HepG2 (cell line): ENCODE measurements around the gene CPOX. TPM values are rescaled to one million over a fixed set of nuclear protein-coding genes. Genes with fewer than 3 reads are reported as not detected.

Experiments used
- ATAC-seq: fragments of 200-7000 bp; cut with Tn5 transposase; 3 replicates; pipeline ENCODE4 v1.9.1; 2020; ENCODE audit warnings: mild to moderate bottlenecking, moderate library complexity
- BruUV-seq: library from RNA; stranded (reverse); fragments of 400-500 nt; replicated peaks from 2 replicates; lab custom pipeline; 2021; lab: Mats Ljungman, UMichigan
- CTCF ChIA-PET: fragments of 300-600 bp; formaldehyde crosslinking; extraction: SDS; loops from one replicate; lab custom pipeline; 2021; ENCODE audit warnings: low total read pairs, inconsistent platforms, low intra/inter-chr PET ratio; lab: Yijun Ruan, JAX
- POLR2A ChIA-PET: fragments of 350-600 bp; sonication (Branson Sonifier 250); formaldehyde crosslinking; loops from one replicate; lab custom pipeline; 2020; ENCODE audit warnings: antibody characterized with exemption, inconsistent platforms; lab: Yijun Ruan, JAX
- DNase-seq: peaks from one replicate; pipeline ENCODE4 v3.0.0-alpha.2; 2015; ENCODE audit warnings: low spot score
- FAIRE-seq: peaks from 3 replicates; lab custom pipeline; 2011; peaks lifted over from hg19 to GRCh38; lab: Jason Lieb, UNC
- H2AFZ ChIP-seq: one replicate; pipeline ENCODE4 v1.6.1; 2011; ENCODE audit warnings: low read length, inconsistent platforms
- H3K27ac ChIP-seq: fragments of 300-600 bp; 3 replicates; pipeline ENCODE4 v1.8.0; 2011; ENCODE audit warnings: mixed run types, mild to moderate bottlenecking, mixed read lengths, low read length, inconsistent platforms; ENCODE audit not compliant: insufficient read depth; ENCODE audit errors: extremely low read length
- H3K27me3 ChIP-seq, 2 experiments: fragments of 200-600 bp in 1 of 2; 2 replicates in 1 of 2; 3 replicates in 1 of 2; pipeline versions ENCODE4 v1.6.0 to v1.8.0; 2011; ENCODE audit warnings: low read length in 2 of 2, mild to moderate bottlenecking in 2 of 2, moderate library complexity in 2 of 2, inconsistent platforms in 1 of 2; ENCODE audit not compliant: insufficient read depth in 2 of 2, control insufficient read depth in 1 of 2
- H3K36me3 ChIP-seq, 2 experiments: fragments of 200-600 bp in 1 of 2; replicated peaks in 1 of 2; 2 replicates in 1 of 2; 3 replicates in 1 of 2; pipeline versions ENCODE4 v1.5.1 to v1.8.0; 2011; ENCODE audit warnings: low read length in 2 of 2, inconsistent platforms in 1 of 2; ENCODE audit not compliant: insufficient read depth in 2 of 2, control insufficient read depth in 1 of 2
- H3K4me1 ChIP-seq: 2 replicates; pipeline ENCODE4 v1.5.1; 2012; ENCODE audit warnings: low read length, inconsistent platforms; ENCODE audit not compliant: insufficient read depth
- H3K4me2 ChIP-seq: 2 replicates; pipeline ENCODE4 v1.6.0; 2011; ENCODE audit warnings: low read depth, low read length, inconsistent platforms
- H3K4me3 ChIP-seq, 3 experiments: fragments of 200-600 bp in 1 of 3; sonication (generic), shearing (Covaris generic) in 1 of 3; replicated peaks in 1 of 3; 2 replicates each; pipeline ENCODE4 v1.5.1; 2011 to 2016; ENCODE audit warnings: low read length in 3 of 3, inconsistent platforms in 2 of 3, low read depth in 2 of 3, mild to moderate bottlenecking in 2 of 3, control low read depth in 1 of 3, mixed read lengths in 1 of 3; ENCODE audit not compliant: insufficient read depth in 1 of 3
- H3K79me2 ChIP-seq: one replicate; pipeline ENCODE4 v1.6.1; 2011; ENCODE audit warnings: low read length, inconsistent platforms; ENCODE audit not compliant: insufficient read depth
- H3K9ac ChIP-seq: 2 replicates; pipeline ENCODE4 v1.6.0; 2011; ENCODE audit warnings: mild to moderate bottlenecking, low read depth, low read length, inconsistent platforms; ENCODE audit not compliant: insufficient read depth
- H3K9me3 ChIP-seq: 2 replicates; pipeline ENCODE4 v1.5.1; 2012; ENCODE audit warnings: mild to moderate bottlenecking, low read length
- H4K20me1 ChIP-seq: 2 replicates; pipeline ENCODE4 v1.6.0; 2011; ENCODE audit warnings: inconsistent platforms, mild to moderate bottlenecking, low read length, moderate library complexity; ENCODE audit not compliant: insufficient read depth
- FLYWCH1 ChIP-seq: sonication (generic); formaldehyde crosslinking; IDR thresholded peaks from 2 replicates; pipeline ENCODE4 v1.8.1; 2023; ENCODE audit warnings: mild to moderate bottlenecking, missing genetic modification reagents
- GATAD1 ChIP-seq: IDR thresholded peaks from 2 replicates; pipeline ENCODE4 v1.6.1; 2016; ENCODE audit warnings: missing genetic modification reagents, missing compliant biosample characterization
- SPEN ChIP-seq: sonication (generic); formaldehyde crosslinking; IDR thresholded peaks from 2 replicates; pipeline ENCODE4 v1.5.1; 2020; ENCODE audit warnings: low read depth, mild to moderate bottlenecking, missing genetic modification reagents
- THAP7 ChIP-seq: sonication (generic); formaldehyde crosslinking; IDR thresholded peaks from 2 replicates; pipeline ENCODE4 v1.8.1; 2023; ENCODE audit warnings: mild to moderate bottlenecking, missing genetic modification reagents
- ZNF788 ChIP-seq: sonication (generic); formaldehyde crosslinking; IDR thresholded peaks from 2 replicates; pipeline ENCODE4 v1.5.0; 2020; ENCODE audit warnings: mild to moderate bottlenecking, missing genetic modification reagents, borderline replicate concordance
- ZNF839 ChIP-seq: sonication (generic); formaldehyde crosslinking; IDR thresholded peaks from 2 replicates; pipeline ENCODE4 v1.4.0; 2020; ENCODE audit warnings: missing genetic modification reagents, mild to moderate bottlenecking, borderline replicate concordance
- ZNF878 ChIP-seq: sonication (generic); formaldehyde crosslinking; IDR thresholded peaks from 2 replicates; pipeline ENCODE4 v1.8.1; 2023; ENCODE audit warnings: mild to moderate bottlenecking, missing genetic modification reagents, moderate library complexity
- WGBS: methylation state at CpG from one replicate; pipeline ENCODE4 v1.1.6; 2017; ENCODE audit warnings: low lambda C conversion rate; 5-methylcytosine and 5-hydroxymethylcytosine counted together
- in situ Hi-C: cut with HindIII; loops from 2 replicates; pipeline ENCODE4 v1.10.0; 2017; ENCODE audit warnings: low pct_unique_long_range_greater_than_20kb; ENCODE audit not compliant: extremely low pct_ligation_motif_present
- intact Hi-C: fragments of 100-400 bp; cut with micrococcal nuclease; formaldehyde crosslinking; loops from one replicate; pipeline ENCODE4 v1.10.0; 2022; ENCODE audit not compliant: unreplicated experiment
- polyA plus RNA-seq, 8 experiments: library from polyadenylated mRNA; depleted of rRNA in 3 of 8; stranded (reverse) in 7 of 8; unstranded in 1 of 8; fragments of >200 nt; fragmentation: Illumina TruSeq in 4 of 8; extraction: Trizol in 4 of 8; gene quantifications; 2 replicates each; pipeline versions ENCODE4 v1.2.1 to v1.2.3, GENCODE V29; 2011 to 2016; ENCODE audit warnings: low read depth in 4 of 8, missing spikeins in 1 of 8, mixed read lengths in 1 of 8; ENCODE audit not compliant: insufficient read depth in 1 of 8
- total RNA-seq, 5 experiments: library from RNA; depleted of rRNA; stranded (reverse); fragments of >200 nt; fragmentation: Illumina TruSeq; extraction: Trizol; gene quantifications; 2 replicates each; pipeline ENCODE4 v1.2.3, GENCODE V29; 2016; ENCODE audit warnings: low read depth in 1 of 5

Gene CPOX
- total and polyA plus RNA-seq, 2 of the 13 experiments (the other 11 are each of a cell fraction or from before 2014, with no cell fraction given): 34.2 to 37.2 TPM

- no peaks in the 10 kb centered on the region for H3K9me3 ChIP-seq
- DNase-seq (no peak), ATAC-seq (no peak), FAIRE-seq (no peak)
- BruUV-seq: no TSS peak
- no peak overlapping the region for H3K4me2 ChIP-seq
- 7% methylated on average over 4 of the region's 4 CpGs for WGBS
- no peaks in the 10 kb centered on the region for H3K36me3 ChIP-seq
- TF ChIP-seq GATAD1 (CRISPR knock-in tag) (no peak), ZNF788 (CRISPR knock-in tag) (no peak), SPEN (CRISPR knock-in tag) (no peak), THAP7 (CRISPR knock-in tag) (no peak), ZNF839 (no peak), FLYWCH1 (CRISPR knock-in tag) (no peak), ZNF878 (CRISPR knock-in tag) (no peak)
- H4K20me1 ChIP-seq: no peaks in the 10 kb centered on the region
- H2AFZ ChIP-seq: no peak overlapping the region
- in situ Hi-C loops: loop anchor here (25.0 kb wide), 1 partner anchor 526 kb away; the partner anchor contains the start of gene GABRR3
- no peak overlapping the region for H3K4me3 ChIP-seq
- no peaks in the 10 kb centered on the region for H3K4me1 ChIP-seq
- intact Hi-C loops: no loop called here
- H3K27me3 ChIP-seq: no peaks in the 10 kb centered on the region; a peak in 1 of 5 replicates
- CTCF ChIA-PET: no interaction called here
- H3K9ac ChIP-seq: no peak overlapping the region
- H3K27ac ChIP-seq: no peak overlapping the region
- no peaks in the 10 kb centered on the region for H3K79me2 ChIP-seq
- POLR2A ChIA-PET: no interaction called here
Measured at GRCh38 chr3:98563661-98564281, 29.6 kb downstream of the CPOX start.
